Peyer's patch (tissue), 4 donors: ENCODE measurements around the gene FCER1G. TPM values are rescaled to one million over a fixed set of nuclear protein-coding genes. Genes with fewer than 3 reads are reported as not detected.
"Not testable (repeated sequence)": the region's sequence is repeated elsewhere in the genome, so short reads cannot be mapped to it uniquely, and the experiment has no call there.

Experiments used
- DNase-seq, 3 donors: peaks; one replicate each; pipeline ENCODE4 v3.0.0-alpha.2; 2017 to 2019
- H3K27ac ChIP-seq, 4 donors: fragments of 200-600 bp; sonication (generic); one replicate each; pipeline ENCODE4 v1.5.1; 2016 to 2019
- H3K27me3 ChIP-seq, 2 donors: fragments of 200-600 bp; sonication (generic); one replicate each; pipeline ENCODE4 v1.5.1; 2019
- H3K36me3 ChIP-seq, 3 donors: fragments of 200-600 bp; sonication (generic); one replicate each; pipeline ENCODE4 v1.5.1; 2016 to 2019
- H3K4me1 ChIP-seq, 4 donors: fragments of 200-600 bp; sonication (generic); one replicate each; pipeline ENCODE4 v1.5.1; 2016 to 2019
- H3K4me3 ChIP-seq, 4 donors: fragments of 200-600 bp; sonication (generic); 1 replicate in 3 of 4; 2 replicates in 1 of 4; pipeline ENCODE4 v1.5.1; 2016 to 2019; ENCODE audit warnings: mild to moderate bottlenecking in 1 of 4
- H3K9me3 ChIP-seq, 4 donors: fragments of 200-600 bp; sonication (generic); one replicate each; pipeline ENCODE4 v1.5.1; 2016 to 2019; ENCODE audit warnings: mild to moderate bottlenecking in 1 of 4
- CTCF ChIP-seq, 6 experiments: fragments of 450-650 bp in 4 of 6; fragments of 200-600 bp in 2 of 6; sonication (generic) in 1 of 6; IDR thresholded peaks; one replicate each; pipeline ENCODE4 v1.5.1; 2017 to 2019; ENCODE audit warnings: antibody characterized with exemption in 6 of 6, mild to moderate bottlenecking in 3 of 6, moderate library complexity in 1 of 6
- POLR2A ChIP-seq, 2 donors: fragments of 450-650 bp; IDR thresholded peaks; one replicate each; pipeline ENCODE4 v1.5.1; 2017; ENCODE audit warnings: antibody characterized with exemption in 2 of 2, mild to moderate bottlenecking in 2 of 2, moderate library complexity in 2 of 2
- total RNA-seq, 4 donors: library from RNA; depleted of rRNA; stranded (reverse); fragments of >200 nt; gene quantifications; one replicate each; pipeline ENCODE4 v1.1.0, GENCODE V29; 2016

FCER1G gene
- total RNA-seq, 4 donors from 2014 or later: 5.1 to 33.8 (median 11.9) TPM; not detected in 1

- H3K27me3 ChIP-seq: no peaks in the 10 kb centered on the region
- no peaks in the 10 kb centered on the region for H3K4me1 ChIP-seq
- H3K27ac ChIP-seq: no peak overlapping the region
- DNase-seq: no peak
- no peaks in the 10 kb centered on the region for H3K9me3 ChIP-seq
- TF ChIP-seq POLR2A (IDR thresholded peaks at IDR 0.05) (no peak), CTCF (IDR thresholded peaks at IDR 0.05) (no peak)
- H3K36me3 ChIP-seq: no peaks in the 10 kb centered on the region
- no peak overlapping the region for H3K4me3 ChIP-seq
Observed at GRCh38 chr1:161241682-161242081, 26.6 kb downstream of the FCER1G start.

DNA sequence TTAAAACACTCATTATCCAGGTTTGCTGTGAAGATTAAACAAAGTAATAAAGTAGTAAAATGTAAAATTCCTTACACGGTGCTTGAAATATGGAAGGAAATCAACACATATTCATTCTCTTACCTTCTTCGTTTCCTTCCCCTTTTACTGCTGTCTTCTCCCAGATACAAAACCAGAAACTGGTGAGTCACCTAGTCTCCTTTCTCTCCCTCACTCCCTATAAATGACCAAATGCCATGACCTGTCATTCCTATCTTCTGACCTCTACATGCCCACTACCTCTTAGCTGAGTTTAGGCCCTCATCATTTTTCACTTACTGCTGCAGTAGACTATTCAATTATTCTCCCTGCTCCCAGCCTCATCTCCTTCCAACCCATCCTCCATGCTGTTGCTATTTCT is 27.2 kb downstream of the FCER1G start:
- TF ChIP-seq CTCF (IDR thresholded peaks at IDR 0.05) (no peak), POLR2A (IDR thresholded peaks at IDR 0.05) (no peak)
- no peak for DNase-seq

GRCh38 chr1:161244888-161245287 is 29.8 kb downstream of the FCER1G start:
- Histone ChIP-seq H3K4me3 (no peak overlapping the region), H3K27ac (no peak overlapping the region), H3K36me3 (no peaks in the 10 kb centered on the region), H3K27me3 (no peaks in the 10 kb centered on the region), H3K4me1 (no peaks in the 10 kb centered on the region), H3K9me3 (no peaks in the 10 kb centered on the region)
- no peak for TF ChIP-seq POLR2A (IDR thresholded peaks at IDR 0.05)
- DNase-seq: no peak

More for the DNA sequence above, 27.2 kb downstream of the FCER1G start:
- Histone ChIP-seq H3K27ac (no peak overlapping the region), H3K27me3 (no peaks in the 10 kb centered on the region), H3K36me3 (no peaks in the 10 kb centered on the region), H3K4me3 (no peak overlapping the region), H3K9me3 (no peaks in the 10 kb centered on the region), H3K4me1 (no peaks in the 10 kb centered on the region)

DNA sequence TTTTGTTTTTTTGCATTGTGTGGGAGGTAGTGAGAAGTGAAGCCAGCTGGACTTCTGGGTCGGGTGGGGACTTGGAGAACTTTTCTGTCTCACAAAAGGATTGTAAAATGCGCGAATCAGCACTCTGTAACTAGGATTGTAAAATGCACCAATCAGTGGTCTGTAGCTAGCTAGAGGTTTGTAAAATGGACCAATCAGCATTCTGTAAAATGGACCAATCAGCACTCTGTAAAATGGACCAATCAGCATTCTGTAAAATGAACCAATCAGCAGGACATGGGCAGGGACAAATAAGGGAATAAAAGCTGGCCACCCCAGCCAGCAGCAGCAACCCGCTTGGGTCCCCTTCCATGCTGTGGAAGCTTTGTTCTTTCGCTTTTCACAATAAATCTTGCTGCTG is 35.0 kb downstream of the FCER1G start:
- not testable (repeated sequence) for H3K36me3 ChIP-seq, H3K4me3 ChIP-seq, H3K27me3 ChIP-seq, H3K27ac ChIP-seq, DNase-seq, H3K4me1 ChIP-seq, H3K9me3 ChIP-seq

DNA sequence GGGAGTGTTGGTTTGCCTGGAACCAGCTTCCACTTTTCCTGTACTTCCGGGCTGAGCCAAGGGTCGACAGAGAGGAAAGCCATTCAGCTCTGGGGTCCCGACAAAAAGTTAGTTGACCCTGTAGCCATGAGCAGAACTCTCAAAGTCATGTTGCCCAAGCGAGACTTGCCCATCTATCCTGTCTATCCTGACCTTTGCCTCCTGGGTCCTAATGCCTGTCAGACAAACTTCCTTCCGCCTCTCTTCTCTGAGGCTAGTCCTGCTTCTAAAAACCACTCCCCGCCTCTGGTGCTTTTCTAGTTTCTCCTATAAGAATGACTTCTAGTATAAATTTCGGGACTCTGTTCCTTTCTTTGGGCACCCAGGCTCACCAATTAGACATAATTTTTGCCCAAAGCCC is 35.7 kb downstream of the FCER1G start:
- Histone ChIP-seq H3K27ac (no peak overlapping the region), H3K4me3 (no peak overlapping the region), H3K36me3 (no peaks in the 10 kb centered on the region), H3K27me3 (no peaks in the 10 kb centered on the region), H3K4me1 (no peaks in the 10 kb centered on the region), H3K9me3 (no peaks in the 10 kb centered on the region)
- TF ChIP-seq POLR2A (IDR thresholded peaks at IDR 0.05): no peak
- TF ChIP-seq CTCF (IDR thresholded peaks at IDR 0.05): no peak
- no peak for DNase-seq

GRCh38 chr1:161251579-161251978 is 36.5 kb downstream of the FCER1G start:
- no peaks in the 10 kb centered on the region for H3K4me1 ChIP-seq
- peaks cover 0 to 2% (median under 1%) of the 10 kb centered on the region in 4 donors for H3K9me3 ChIP-seq
- no peaks in the 10 kb centered on the region for H3K27me3 ChIP-seq
- H3K4me3 ChIP-seq: no peak overlapping the region
- TF ChIP-seq CTCF (IDR thresholded peaks at IDR 0.05) (no peak), POLR2A (IDR thresholded peaks at IDR 0.05) (no peak)
- H3K36me3 ChIP-seq: no peaks in the 10 kb centered on the region
- DNase-seq: no peak
- no peak overlapping the region for H3K27ac ChIP-seq

- not testable (repeated sequence) for H3K27ac ChIP-seq, DNase-seq, H3K36me3 ChIP-seq, H3K4me3 ChIP-seq, H3K27me3 ChIP-seq
- Histone ChIP-seq H3K4me1 (peaks cover 0 to 11% (median 0%) of the 10 kb centered on the region in 4 donors), H3K9me3 (peaks cover 0 to 12% (median 5%) of the 10 kb centered on the region in 4 donors)
Observed at GRCh38 chr1:161255302-161255701, 40.2 kb downstream of the FCER1G start.

DNA sequence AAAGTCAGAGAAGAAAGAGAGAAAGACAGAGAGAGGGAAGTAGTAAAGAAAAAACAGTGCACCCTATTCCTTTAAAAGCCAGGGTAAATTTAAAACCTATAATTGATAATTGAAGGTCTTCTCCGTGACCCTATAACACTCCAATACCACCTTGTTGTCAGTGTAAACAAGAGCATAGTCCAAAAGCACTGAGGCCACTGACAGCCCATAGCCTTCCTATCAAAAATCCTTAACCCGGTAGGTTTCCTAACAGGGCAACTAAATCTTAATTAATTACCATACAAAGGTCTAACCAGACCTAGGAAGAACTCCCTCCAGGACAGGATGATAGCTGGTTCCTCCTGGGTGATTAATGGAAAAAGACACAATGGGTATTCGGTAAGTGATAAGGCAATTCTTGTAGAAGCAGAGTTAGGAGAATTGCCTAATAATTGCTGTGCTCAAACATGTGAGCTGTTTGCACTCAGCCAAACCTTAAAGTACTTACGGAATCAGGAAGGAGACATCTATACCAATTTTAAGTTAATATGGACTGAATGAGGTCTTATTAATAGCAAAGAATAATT is 40.9 kb downstream of the FCER1G start:
- DNase-seq: not testable (repeated sequence)

GRCh38 chr1:161257109-161257508 is 42.0 kb downstream of the FCER1G start:
- H3K27ac ChIP-seq, H3K27me3 ChIP-seq, H3K36me3 ChIP-seq, DNase-seq, H3K4me3 ChIP-seq: not testable (repeated sequence)
- peaks cover 0 to 12% (median 5%) of the 10 kb centered on the region in 4 donors for H3K9me3 ChIP-seq
- H3K4me1 ChIP-seq: peaks cover 0 to 21% (median 0%) of the 10 kb centered on the region in 4 donors

More for the DNA sequence above, 40.9 kb downstream of the FCER1G start:
- Histone ChIP-seq H3K9me3 (peaks cover 0 to 12% (median 5%) of the 10 kb centered on the region in 4 donors), H3K4me1 (peaks cover 0 to 13% (median 0%) of the 10 kb centered on the region in 4 donors)
- not testable (repeated sequence) for H3K4me3 ChIP-seq, H3K27ac ChIP-seq, H3K36me3 ChIP-seq, H3K27me3 ChIP-seq
